GM19372 (cell line): ENCODE results near the gene IL10.

Experiments used
- ATAC-seq: cut with Tn5 transposase; IDR thresholded peaks from one replicate; pipeline ENCODE4 v1.9.1; 2021; ENCODE audit warnings: mild to moderate bottlenecking, low read depth, moderate library complexity; ENCODE audit not compliant: unreplicated experiment

Gene IL10

DNA sequence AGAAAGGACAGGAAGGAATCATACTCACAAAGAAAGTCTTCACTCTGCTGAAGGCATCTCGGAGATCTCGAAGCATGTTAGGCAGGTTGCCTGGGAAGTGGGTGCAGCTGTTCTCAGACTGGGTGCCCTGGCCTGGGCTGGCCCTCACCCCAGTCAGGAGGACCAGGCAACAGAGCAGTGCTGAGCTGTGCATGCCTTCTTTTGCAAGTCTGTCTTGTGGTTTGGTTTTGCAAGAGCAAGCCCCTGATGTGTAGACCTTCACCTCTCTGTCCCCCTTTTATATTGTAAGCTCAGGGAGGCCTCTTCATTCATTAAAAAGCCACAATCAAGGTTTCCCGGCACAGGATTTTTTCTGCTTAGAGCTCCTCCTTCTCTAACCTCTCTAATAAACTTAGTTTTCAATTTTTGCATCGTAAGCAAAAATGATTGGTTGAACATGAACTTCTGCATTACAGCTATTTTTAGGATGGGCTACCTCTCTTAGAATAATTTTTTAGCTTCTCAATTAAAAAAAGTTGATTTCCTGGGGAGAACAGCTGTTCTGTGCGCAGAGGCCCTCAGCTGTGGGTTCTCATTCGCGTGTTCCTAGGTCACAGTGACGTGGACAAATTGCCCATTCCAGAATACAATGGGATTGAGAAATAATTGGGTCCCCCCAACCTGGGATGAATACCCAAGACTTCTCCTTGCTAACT lies at the start of gene IL10:
IL10 (minus strand) TSS at position 252 of the 695 bp plus-strand sequence; CDS start at position 193, 59 bp downstream.
- no peak for ATAC-seq

DNA sequence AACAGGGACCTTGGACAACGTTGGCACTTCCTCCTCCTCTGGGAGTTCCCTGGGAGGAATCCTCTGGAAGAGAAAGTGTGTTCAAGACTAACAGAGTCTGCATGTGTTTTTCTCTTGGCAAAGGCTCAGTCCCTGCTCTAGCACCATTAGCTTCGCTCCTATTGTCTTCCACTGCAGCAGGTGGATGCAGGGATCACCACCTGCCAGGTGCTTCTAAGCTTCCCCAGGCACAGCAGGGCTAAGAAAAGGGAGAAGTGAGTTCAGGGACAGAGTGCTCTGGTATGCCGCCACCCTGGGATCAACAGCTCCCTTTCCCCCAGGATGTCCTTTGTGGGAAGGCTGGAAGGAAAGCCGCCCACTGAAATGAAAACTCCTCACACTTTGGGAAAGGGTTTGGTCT lies 49.2 kb upstream of the IL10 start:
- ATAC-seq: no peak

DNA sequence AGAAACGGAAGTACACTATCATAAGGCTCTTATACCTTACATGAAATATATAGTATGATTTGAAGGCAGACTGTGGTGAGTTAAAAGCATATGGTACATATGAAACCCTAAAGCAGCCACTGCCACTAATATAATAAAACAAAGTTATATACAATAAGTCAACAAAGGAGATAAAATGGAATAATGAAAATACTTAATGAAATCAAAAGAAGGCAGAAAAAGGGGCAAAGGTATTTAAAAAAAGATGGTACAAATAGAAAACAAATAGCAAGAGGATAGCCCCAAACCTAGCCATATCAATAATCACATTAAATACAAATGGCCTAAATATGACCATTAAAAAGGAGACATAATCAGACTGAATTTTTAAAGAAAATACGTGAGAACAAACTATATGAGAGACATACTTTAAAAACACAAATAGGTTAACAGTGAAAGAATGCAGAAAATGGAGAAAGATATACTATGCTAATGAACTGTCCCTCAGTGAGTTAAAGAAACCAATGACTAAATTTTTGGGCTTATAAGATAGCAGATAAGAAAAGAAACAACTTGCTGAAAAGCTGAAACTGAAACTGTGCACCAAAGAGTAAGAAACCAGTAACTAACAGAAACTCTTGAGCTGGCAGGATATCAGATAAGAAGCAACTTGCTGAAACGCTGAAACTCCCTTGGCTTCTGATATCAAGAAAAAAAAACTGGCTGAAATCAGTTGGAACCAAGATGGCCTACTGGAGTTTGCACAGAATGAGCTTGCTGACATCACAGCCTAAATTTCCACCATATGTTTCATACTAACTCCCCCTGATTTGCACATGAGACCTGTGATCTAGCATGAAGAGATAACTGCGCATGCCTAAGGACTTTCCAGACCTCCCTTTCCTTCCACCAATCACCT lies 44.3 kb upstream of the IL10 start:
- no peak for ATAC-seq

DNA sequence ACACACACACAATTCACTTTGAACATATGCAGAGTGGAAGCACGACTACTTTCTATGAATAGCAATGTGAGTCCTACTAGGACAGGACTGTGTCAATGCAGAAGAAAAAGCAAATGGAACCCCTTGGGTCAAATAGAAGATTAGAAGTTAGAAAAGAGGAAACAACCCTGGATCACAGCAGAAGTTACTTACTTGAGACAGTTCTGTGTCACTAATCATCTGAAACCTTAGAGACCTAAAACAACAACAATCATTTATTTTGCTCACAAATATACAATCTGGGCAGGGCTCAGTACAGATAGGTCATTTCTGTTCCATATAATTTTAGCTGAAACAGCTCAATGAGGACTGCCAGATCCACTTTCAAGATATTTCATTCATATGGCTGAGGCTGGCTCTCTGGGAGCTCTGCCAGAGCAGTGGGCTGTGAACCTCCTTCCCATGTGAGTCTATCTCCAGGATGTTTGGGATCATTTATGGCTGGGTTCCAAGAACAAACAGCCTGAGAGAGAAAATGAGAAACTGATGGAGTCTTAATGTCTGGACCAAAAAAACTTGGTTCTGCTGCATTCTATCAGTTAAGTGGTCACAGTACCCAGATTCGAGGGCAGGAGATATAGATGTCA lies 42.5 kb upstream of the IL10 start:
- no peak for ATAC-seq

DNA sequence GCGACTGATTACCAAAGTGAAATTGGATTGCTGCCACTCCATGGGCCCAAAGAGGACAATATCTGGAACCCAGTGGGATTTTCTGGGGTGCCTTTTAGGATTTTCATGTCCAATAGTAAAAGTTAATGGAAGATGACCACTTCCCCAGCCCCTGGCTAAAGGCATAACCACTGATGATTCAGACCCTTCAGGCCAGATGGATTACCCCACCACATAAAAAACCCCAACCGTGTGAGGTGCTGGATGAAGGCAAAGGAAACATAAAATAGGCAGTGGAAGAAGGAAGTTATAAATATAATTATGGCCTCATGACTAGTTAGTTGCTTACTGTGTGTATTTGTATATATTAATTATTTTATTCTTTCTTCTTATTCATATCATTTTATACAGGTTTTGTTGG lies 40.2 kb upstream of the IL10 start:
- no peak for ATAC-seq

DNA sequence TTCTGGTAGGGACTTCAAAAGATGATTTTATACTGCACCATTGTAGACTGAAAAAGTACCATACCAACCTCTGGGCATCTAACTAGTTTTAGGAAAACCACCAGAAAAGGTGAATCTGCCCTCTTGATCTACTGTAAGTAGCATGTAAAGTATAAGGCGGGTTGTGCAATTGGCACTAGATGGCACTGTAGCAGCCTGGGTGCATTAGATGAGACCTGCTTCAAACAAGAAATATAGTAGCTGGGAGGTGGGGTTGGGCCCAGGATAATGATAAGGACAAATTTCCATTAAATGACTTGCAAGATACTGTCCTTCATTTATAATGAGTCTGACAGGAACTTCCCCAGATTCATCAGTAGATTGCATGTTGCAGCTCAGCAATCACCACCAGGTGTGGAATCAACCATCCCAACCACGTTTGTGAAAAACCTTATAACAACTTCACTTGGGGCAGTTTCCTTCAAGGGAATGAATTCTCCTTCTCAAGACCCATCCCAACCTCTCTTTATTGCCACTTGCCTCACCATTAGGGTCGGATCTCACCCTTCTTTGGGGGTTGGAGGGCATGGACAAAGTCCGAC lies 37.3 kb upstream of the IL10 start:
- no peak for ATAC-seq

DNA sequence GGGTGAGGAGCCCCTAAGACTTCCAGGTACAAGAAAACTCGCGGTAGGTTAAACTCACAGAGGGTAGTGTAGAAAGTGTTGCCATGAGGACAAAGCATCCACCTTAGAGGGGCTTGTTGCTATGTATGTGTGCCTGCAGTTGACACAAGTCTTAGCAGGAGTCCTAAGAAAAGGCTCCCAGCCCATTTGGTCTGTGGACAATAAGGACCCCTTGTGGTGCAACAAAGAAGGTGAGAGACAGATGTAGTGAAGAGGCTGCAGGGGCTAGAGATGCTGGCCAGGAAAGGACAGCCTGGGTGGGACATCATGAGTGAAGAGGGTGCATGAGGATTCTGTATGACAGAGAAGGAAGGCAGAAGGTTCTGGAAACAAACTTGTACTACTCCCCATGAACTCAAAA lies 36.3 kb upstream of the IL10 start:
- ATAC-seq: peak; percentile 54

DNA sequence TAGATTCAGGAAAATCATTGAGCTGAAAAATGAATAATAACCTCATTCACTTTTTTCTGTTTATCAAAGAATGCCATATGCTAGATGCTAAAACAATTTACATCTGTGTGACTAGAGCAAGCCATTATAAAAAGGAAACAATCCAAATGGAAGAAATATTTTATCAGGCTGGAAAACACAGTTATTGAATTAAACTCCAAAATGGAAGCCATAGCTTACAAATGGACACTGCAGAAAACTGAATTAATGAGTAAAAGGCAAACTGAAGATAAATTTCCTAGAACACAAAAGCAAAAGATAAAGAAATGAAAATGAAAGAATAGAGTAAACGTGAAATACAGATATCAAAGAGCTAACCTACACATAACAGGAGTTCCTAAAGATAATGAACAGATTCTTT lies 33.1 kb upstream of the IL10 start:
- no peak for ATAC-seq

DNA sequence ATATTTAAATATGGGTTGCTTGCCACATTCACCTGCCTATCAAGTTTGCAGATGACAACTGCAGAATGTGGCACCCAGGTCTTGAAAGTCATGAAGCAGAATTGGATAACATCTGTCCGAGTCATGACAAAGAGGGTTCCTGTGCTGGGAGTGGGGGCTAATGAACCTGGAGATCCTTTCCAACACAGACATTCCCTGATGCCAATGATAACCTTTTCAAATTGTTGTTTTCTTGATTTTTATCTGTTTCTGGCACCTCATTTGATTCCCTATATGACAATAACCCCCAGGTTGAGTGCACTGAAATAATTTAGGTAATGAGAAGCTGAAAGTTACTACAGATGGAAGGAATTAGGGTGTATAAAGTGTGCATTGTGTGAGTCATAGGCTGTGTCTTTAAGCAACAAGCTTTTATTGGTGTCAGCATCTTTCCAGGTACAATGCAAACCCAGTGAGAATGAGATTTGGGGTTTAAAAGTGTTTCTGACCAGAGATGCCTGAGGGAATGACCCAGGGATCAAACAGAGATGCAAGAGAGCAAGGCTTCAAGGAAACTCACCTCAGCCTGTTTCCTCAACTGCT lies 32.0 kb upstream of the IL10 start:
- ATAC-seq: no peak

DNA sequence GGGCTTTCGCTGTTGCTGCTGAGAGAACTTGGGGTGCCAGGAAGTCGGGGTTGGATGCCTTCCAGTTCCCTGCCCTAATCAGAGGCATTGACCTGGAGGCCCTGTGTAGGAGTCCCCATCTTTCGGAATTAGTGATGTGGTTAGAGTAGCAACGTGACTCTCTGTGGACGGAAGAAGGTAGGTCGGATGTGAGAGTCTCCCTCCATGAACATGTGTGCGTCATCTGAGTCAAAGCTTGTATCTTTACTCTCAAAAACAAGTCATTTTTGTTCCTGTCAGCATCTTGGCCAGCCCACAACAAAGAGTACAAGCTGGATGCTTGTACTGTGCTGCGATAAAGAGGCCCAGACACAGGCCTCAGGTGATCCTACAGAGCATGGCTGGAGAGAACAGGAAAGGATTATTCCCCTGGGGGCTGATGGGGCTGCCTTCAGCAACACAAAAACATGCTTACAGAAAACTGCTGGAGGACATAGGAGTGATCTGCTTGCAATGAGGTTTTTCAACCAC lies 31.0 kb upstream of the IL10 start:
- peak; percentile 99 for ATAC-seq

DNA sequence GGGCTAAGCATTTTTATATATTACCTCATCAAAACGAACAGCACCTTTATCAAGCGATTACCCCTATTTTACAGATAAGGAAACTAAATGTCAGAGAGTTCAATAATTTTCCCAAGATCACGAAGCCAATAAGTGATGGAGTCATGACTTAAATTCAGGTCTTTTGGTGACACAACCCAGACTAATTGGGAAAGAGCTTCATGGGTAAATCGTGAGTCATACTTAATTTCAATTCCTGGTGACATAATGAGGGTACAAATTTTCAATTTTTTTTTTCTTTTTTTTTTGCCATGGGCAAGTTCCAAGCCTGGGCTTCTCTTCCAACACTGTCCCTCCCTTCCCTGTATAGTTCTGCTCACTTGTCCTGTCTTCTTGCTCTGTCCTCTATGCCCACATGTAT lies 30.1 kb upstream of the IL10 start:
- no peak for ATAC-seq

DNA sequence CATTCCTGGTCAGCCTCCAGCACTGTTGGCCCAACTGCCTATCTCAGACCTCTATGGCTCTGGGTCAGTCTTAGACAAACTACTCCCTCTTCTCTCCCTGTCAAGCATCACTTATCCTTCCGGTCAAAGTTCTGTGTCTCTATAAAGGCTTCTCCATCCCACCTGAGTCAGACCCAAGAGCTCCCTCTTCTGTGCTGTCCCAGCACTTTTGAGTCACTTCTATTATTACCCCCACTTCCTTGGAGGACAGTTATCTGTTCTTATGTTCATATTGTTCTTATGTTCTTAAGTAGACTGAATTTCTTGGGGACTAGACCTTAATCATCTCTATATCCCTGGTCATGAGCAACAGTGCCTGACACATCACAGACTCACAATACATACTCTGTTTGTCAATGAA lies 29.2 kb upstream of the IL10 start:
- ATAC-seq: no peak

DNA sequence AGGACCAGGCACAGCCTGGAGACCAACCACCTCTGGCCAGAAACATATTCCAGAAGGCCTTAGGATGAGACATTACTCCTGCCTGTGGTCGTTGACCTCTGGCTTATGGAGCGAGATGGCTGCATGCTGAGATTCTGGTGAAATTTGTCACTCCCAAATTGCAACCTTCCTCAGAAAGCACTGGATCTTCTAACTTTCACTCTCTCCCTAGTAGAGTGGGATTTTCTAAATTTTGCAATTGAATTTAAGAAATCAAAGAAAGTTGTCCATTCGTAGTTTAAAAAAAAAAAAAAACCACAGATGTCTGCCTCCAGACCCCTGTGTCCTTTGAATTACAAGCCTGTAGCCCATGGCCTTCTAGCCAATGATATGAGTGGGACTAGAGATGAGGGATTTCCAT lies 28.6 kb upstream of the IL10 start:
- no peak for ATAC-seq

DNA sequence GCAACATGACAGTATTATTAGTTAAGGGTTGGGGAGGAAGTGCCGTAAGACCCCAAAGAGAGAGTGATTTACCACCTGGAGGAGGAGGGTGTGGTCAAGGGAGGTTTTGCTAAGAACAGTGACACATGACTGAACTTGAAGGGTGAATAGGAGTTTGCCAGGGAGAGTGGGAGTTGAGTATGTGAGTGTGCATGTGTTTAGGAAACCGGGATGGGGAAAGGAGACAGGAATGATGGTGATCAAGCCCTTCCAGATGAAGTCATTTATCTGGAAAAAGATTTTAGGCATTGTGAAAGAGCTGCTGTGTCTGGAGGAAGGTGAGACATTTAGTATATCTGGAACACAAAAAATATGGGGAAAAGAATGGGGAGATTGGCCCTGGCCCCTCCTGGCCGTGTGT lies 28.1 kb upstream of the IL10 start:
- ATAC-seq: no peak

DNA sequence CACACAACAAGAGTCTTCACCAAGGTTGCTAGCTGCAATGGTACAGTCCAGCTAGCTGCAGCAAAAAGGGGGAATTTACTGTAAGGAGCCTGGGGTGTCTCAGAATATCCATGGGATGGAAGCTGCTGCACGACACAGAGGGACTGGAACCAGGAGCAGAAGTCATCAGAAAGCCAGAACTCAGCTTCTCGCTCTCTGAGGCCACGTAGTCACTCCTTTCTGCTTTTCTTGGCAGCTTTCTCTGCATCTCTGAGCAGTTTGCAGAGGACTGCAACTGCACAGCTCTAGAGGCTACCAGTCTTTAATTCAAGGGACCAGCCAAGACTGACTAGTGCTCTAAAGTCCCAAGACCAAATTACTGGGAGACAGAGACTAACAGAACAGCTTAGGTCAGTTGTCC lies 27.0 kb upstream of the IL10 start:
- no peak for ATAC-seq

DNA sequence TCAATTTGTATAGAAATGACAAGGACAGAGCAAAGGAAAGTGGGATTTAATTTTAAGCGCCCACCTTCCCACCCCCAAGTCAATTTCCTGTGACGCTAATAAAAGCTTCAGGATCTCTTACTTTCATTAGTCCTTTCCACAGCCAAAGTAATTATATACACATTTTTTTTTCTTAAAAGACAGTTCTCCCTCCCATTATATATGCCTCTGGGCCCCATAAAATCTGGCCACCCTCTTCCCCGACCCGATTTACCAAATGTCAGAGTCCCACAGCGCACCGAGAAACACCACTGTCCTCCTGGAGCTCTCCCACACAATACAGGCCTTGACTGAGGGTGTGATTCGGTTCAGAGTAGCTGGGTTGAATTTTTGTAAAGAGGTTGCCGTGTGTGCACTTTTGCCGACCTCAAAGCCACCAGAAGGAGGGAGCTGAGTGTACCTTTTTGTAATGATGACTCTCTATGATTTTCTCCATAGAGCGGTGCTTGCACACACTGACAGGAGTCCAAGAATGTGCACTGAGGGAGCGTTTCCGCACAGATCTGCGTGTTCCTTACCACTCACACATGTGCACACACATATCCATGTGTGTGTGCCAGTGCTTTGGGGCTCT lies 26.2 kb upstream of the IL10 start:
- no peak for ATAC-seq

DNA sequence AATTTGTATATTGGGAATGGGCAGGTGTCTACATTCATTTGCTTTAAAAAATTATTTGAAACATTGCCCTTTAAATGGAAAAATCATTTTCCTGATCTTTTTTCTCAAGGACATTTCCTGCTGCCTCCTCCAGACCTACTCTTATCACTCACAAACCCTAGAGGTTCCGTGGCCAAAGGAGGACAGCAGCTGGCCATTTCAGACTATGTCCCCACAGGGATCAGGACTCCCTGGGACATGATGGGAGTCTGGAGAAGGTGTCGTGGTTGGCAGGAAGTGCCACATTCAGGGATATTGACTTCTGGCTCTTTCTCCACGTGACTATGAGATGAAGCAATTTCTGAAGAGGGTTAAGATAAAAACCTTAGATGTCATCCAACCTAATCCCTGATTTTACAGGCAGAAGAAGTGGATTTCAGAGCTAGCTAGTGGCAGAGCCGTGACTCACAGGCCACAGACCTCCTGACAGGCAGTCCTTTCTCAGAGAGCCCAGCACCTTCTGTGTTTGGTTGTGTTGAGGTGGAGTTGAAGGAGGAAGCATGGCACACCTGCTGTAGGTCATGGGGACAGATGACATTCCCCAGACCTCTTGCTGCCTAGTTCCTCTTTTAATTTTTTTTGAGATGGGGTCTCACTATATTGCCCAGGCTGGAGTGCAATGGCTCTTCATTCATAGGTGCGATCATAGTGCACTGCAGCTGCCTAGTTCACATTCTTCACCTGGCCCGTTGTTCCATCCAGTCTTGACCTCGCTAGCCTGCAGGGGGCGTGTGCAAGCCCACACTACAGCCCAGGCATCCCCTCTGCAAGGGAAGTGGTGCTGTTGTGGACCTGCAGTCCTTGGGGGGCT lies 25.5 kb upstream of the IL10 start:
- ATAC-seq: no peak

DNA sequence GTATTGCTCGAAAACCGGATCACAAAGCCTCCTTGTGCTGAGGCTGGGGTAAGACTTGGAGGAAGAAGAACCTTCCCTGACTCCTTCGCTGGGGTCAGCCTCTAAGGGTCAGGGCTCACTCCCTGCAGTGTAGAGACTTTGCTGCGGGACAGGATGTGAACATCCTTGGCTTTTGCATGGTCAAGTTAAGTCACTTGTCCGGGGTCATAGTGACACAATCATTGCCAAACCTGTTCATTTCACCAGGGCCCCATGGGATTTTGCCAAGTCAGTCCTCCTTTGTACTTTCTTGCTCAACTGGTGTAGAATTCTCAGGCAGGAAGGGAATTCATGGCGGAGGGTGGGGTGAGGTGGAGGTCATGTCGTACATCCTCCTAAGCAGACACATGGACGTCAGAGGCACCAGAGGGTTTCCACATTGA lies 24.7 kb upstream of the IL10 start:
- ATAC-seq: no peak

DNA sequence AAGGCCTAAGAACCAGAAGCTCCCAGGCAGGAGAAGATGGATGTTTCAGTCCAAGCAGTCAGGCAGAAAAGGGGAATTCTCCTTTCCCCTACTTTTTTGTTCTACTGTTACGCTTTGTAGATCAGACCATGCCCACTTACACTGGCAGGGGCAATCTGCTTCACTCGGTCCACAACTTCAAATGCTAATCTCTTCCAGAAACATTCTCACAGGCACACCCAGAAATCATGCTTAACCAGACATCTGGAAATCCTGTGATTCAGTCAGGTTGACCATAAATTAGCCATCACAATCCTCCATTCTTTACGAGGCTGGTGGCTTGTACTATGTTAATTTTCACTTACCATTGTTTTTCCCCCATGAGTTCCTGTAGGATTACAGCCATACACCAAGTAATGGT lies 23.8 kb upstream of the IL10 start:
- no peak for ATAC-seq
